Measurements from ENCODE around the gene MCAT.

The MCAT gene

GRCh38 chr22:43172191-43172590 lies 29.0 kb upstream of the MCAT start:
- no peak for DNase-seq

- no peak for DNase-seq
Observed at GRCh38 chr22:43171607-43172006, 28.4 kb upstream of the MCAT start.

GRCh38 chr22:43171019-43171491 lies 27.9 kb upstream of the MCAT start:
- DNase-seq, result no peak

DNA sequence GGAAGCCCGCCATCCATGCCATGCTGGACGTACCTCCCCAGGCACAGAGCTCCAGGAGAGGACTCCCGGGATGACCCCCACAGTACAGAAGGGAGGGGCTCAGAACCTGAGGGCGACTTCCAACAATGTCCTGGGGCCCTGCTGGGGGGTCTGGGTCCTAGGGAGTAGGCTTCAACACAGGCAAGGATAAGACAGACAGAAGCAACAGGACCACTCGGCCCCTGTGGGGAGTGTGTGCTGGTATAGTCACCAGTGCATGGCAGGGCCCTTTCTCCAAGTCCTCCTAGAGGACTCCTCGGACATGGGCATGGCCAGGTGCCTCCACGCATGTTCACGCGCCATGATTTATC lies 26.9 kb upstream of the MCAT start:
- DNase-seq, result no peak

- no peak for DNase-seq
Observed at GRCh38 chr22:43169310-43170130, 26.3 kb upstream of the MCAT start.

GRCh38 chr22:43168471-43169309 lies 25.5 kb upstream of the MCAT start:
- no peak for DNase-seq

- no peak for DNase-seq
Observed at GRCh38 chr22:43167001-43167589, 23.9 kb upstream of the MCAT start.

- no peak for DNase-seq
Observed at GRCh38 chr22:43166132-43166930, 23.1 kb upstream of the MCAT start.

DNA sequence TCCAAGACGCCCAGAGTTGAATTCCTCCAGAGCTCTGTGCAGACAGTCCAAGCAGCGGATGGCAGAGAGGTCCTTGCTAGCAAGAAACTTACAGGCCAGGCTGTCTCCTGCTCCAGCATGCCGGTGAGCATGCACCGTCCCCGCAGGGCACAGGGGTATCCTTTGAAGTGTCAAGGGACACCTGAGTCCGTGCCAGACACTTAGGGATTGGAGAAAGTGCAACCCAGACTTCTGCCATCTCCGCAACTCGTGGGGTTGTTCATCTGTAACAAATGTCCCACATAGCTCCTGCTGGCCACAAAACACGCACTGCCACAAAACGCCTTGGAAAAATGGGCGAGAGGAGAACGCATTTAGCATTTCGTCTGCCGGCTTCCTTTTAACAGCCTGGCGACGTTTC lies 21.4 kb upstream of the MCAT start:
- DNase-seq, result no peak

DNA sequence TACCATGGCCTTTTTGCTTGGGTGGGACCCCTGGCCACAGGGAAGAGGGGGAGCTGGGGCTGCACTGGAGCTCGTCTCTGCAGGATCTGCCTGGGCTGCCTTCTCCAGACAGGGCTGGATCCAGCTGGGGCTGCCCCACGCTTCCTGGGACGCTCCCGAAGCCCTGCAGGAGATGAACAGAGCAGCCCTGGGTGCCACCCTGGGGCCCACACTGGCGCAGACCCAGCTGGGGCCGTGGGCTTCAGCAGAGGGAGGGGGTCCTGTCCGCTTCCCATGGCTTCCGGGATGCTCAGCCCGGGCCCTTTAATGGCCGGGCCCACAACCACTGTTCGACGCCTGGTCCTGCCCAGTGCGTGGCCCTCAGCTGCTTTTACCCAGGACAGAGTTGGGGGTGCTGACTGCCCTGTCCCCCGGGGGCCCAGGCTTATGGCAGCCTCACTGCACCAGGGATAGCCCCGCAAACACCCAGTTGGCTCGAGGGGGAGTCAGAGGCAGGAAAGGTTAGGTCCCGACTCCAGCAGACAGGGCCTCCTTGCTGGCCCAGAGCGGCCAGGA lies 20.1 kb upstream of the MCAT start:
- DNase-seq, result no peak

- DNase-seq, result no peak
Observed at GRCh38 chr22:43162412-43163150, 19.4 kb upstream of the MCAT start.

- DNase-seq, result no peak
Observed at GRCh38 chr22:43160497-43161126, 17.4 kb upstream of the MCAT start.

DNA sequence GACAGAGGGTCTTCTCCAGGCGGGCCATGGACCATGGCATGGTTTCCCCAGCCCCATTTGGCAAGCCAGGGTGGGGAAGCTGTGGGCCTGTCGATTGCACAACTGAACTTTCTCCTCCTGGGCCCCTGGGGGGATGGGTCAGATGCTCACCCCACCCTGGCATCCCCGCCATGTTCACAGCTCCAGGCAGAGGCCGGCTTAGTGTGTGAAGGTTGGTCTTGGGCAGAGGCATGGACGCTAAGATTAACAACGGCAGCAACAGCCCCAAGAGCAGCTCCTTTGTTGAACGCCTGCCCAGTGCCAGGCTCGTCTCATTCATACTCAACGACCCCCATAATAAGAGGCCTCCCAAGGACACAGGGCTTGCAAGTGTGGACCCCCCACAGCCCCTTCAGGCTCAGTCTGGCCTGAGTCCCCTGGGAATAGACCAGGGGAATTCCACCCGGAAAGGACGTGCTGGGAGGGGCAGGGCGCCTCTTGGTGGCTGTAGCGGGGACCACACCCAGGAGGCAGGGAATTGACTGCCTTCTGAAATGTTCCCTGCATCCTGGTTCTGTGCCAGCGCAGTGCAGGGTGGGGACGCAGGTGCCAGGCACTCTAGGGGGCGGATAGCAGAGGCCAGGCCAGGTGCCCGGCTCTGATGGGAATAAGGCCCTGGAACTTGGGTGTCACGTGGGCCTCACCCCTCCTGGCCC lies 16.4 kb upstream of the MCAT start:
- no peak for DNase-seq

DNA sequence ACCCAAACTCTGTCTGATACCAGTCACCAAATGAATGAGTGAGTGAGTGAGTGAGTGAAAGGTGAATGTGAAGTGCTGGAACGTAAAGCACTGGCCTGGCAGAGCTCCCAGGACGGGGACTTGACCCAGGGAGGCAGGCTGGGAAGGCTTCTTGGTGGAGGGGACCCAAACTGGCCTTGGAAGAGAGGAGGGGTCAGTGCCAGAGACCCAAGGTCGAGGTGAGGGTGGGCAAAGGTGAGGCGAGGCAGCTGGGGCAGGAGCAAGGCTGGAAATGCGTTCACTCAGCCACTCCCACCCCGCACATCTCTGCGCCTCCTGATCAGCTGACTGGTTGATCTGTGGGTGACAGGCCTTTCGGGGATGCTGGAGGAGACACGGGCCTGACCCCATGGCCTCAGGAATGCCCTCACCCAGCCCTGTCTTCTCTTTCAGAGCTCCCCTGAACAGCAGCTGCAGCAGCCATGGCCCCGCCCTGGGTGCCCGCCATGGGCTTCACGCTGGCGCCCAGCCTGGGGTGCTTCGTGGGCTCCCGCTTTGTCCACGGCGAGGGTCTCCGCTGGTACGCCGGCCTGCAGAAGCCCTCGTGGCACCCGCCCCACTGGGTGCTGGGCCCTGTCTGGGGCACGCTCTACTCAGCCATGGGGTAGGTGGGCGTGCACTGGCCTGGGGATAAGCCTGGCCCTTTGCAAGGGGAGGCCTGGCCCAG lies 15.7 kb upstream of the MCAT start:
- no peak for DNase-seq

- no peak for DNase-seq
Observed at GRCh38 chr22:43157874-43158546, 14.8 kb upstream of the MCAT start.

- DNase-seq, result no peak
Observed at GRCh38 chr22:43156413-43156812, 13.2 kb upstream of the MCAT start.

- DNase-seq, result no peak
Observed at GRCh38 chr22:43155789-43156188, 12.6 kb upstream of the MCAT start.

- DNase-seq, result no peak
Observed at GRCh38 chr22:43154887-43155536, 11.8 kb upstream of the MCAT start.

DNA sequence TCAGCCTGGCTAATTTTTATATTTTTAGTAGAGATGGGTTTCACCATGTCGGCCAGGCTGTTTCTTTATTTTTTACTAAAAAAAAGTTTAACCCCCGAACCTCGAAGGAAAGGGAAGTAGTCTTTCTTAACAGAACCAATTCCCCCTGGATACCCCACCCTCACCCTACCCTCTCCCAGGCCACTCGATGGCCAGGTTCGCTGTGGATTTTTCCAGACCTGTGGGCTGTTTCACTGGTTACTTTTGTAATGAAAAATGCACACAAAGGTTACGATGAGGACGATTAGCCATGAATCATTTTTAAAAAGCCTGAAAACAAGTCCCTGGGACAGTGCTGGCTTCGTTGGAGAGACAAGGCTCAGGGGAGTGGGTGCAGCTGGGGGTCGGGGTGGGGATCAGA lies 10.7 kb upstream of the MCAT start:
- DNase-seq, result no peak
